H1 (cell line): ENCODE measurements around the gene BAIAP2. TPM values are rescaled to one million over a fixed set of nuclear protein-coding genes. Genes with fewer than 3 reads are reported as not detected.

Source experiments
- CHD2 ChIP-seq: IDR thresholded peaks from 2 replicates; pipeline ENCODE4 v1.6.1; 2012; ENCODE audit warnings: low read length, improper control_type of control experiment
- GABPA ChIP-seq: IDR thresholded peaks from 2 replicates; pipeline ENCODE4 v1.6.1; 2011; ENCODE audit warnings: mild to moderate bottlenecking, low read length, moderate library complexity, borderline replicate concordance; ENCODE audit not compliant: insufficient read depth
- KDM5A ChIP-seq: fragments of 200-600 bp; IDR thresholded peaks from 2 replicates; pipeline ENCODE4 v1.7.1; 2012; ENCODE audit warnings: mild to moderate bottlenecking, low read length, inconsistent platforms, mixed read lengths
- POU5F1 ChIP-seq: IDR thresholded peaks from 2 replicates; pipeline ENCODE4 v1.6.1; 2011; ENCODE audit warnings: low read depth, mild to moderate bottlenecking, low read length, moderate library complexity
- RAD21 ChIP-seq, 2 experiments: IDR thresholded peaks in 1 of 2; conservative IDR thresholded peaks in 1 of 2; 2 replicates each; pipeline ENCODE4 v1.6.1; 2011; ENCODE audit warnings: low read depth in 2 of 2, low read length in 2 of 2, improper control_type of control experiment in 1 of 2, inconsistent platforms in 1 of 2, mild to moderate bottlenecking in 1 of 2, moderate library complexity in 1 of 2
- SUZ12 ChIP-seq: fragments of 200-600 bp; sonication (generic); IDR thresholded peaks from 2 replicates; pipeline ENCODE4 v1.6.1; 2012; ENCODE audit warnings: mild to moderate bottlenecking, inconsistent platforms, low read length, moderate library complexity, mixed read lengths
- TCF12 ChIP-seq: IDR thresholded peaks from 2 replicates; pipeline ENCODE4 v1.6.1; 2011; ENCODE audit warnings: low read depth, mild to moderate bottlenecking, low read length
- polyA plus RNA-seq, 7 experiments: library from polyadenylated mRNA; depleted of rRNA in 3 of 7; stranded (reverse) in 5 of 7; unstranded in 2 of 7; fragments of >200 nt in 5 of 7; fragments of 200-250 nt in 2 of 7; gene quantifications; 1 replicate in 5 of 7; 2 replicates in 1 of 7; 4 replicates in 1 of 7; pipeline versions ENCODE4 v1.2.1 to v1.2.3, GENCODE V29; 2011 to 2013; ENCODE audit warnings: missing spikeins in 2 of 7, mixed read lengths in 2 of 7
- total RNA-seq: library from RNA; stranded (reverse); fragmentation: NEBNext Ultra II Directional; extraction: Animal tissue kit (Norgen Biotek cat#: 25700); gene quantifications from 2 replicates; pipeline ENCODE4 v1.2.1, GENCODE V29; 2021
- TF ChIP-seq, protein P1 (sequence below): fragments of 300-600 bp; sonication (generic); IDR thresholded peaks from 2 replicates; pipeline ENCODE4 v1.7.1; 2012; ENCODE audit warnings: low read length, moderate library complexity, mild to moderate bottlenecking, inconsistent platforms; ENCODE audit not compliant: insufficient replicate concordance
- TF ChIP-seq, protein P2 (sequence below): IDR thresholded peaks from 2 replicates; pipeline ENCODE4 v1.6.1; 2011; ENCODE audit warnings: low read depth, mild to moderate bottlenecking, low read length; ENCODE audit not compliant: insufficient read depth

BAIAP2 gene
- total and polyA plus RNA-seq, 2 of the 8 experiments (the other 6 are each of a cell fraction or from before 2014, with no cell fraction given): 10.0 to 22.8 TPM

DNA sequence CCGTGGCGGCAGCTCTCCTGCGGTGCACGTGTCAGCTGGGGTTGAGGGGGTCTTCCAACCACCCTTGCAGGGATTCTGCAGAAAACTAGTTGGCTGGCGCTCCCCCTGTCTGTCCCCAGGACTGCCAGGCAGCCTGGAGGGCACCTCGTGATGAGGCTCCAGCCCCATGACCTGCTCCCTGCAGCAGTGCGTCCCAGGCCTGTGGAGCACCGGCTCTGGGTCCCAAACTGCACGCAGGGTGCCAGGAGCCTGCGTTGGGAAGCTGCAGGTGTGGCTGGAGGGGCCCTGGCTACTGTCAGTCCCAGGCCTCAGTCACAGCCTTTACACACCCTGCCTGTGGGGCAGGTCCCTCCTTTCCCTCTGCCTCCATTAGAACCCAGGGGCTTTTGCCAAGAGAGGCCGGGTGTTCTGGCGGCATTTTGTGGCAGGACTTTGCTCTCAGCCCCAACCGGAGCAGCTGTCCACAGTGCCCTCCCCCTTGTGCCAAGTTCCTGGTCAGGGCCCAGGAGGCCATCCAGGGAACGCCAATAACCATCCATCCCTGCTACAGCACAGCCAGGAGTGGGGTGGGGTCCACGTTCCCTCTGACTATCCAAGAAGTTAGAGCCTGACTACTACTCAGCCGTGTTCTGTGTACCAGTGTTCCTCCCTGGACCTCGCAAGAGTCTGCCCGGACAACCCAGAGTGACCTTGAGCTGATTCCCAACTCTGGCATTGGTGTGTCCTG lies 34.2 kb upstream of the BAIAP2 start (continued):
- TF ChIP-seq TCF12 (no peak), CHD2 (no peak), POU5F1 (no peak), GABPA (no peak), KDM5A (no peak), SUZ12 (no peak), RAD21 (IDR thresholded peaks at IDR 0.05 in 1 of 2, conservative IDR thresholded peaks at IDR 0.05 in 1 of 2; ENCODE audit: low read depth in 2 of 2, low read length in 2 of 2) (no peak)
- TF ChIP-seq, protein P1, sequence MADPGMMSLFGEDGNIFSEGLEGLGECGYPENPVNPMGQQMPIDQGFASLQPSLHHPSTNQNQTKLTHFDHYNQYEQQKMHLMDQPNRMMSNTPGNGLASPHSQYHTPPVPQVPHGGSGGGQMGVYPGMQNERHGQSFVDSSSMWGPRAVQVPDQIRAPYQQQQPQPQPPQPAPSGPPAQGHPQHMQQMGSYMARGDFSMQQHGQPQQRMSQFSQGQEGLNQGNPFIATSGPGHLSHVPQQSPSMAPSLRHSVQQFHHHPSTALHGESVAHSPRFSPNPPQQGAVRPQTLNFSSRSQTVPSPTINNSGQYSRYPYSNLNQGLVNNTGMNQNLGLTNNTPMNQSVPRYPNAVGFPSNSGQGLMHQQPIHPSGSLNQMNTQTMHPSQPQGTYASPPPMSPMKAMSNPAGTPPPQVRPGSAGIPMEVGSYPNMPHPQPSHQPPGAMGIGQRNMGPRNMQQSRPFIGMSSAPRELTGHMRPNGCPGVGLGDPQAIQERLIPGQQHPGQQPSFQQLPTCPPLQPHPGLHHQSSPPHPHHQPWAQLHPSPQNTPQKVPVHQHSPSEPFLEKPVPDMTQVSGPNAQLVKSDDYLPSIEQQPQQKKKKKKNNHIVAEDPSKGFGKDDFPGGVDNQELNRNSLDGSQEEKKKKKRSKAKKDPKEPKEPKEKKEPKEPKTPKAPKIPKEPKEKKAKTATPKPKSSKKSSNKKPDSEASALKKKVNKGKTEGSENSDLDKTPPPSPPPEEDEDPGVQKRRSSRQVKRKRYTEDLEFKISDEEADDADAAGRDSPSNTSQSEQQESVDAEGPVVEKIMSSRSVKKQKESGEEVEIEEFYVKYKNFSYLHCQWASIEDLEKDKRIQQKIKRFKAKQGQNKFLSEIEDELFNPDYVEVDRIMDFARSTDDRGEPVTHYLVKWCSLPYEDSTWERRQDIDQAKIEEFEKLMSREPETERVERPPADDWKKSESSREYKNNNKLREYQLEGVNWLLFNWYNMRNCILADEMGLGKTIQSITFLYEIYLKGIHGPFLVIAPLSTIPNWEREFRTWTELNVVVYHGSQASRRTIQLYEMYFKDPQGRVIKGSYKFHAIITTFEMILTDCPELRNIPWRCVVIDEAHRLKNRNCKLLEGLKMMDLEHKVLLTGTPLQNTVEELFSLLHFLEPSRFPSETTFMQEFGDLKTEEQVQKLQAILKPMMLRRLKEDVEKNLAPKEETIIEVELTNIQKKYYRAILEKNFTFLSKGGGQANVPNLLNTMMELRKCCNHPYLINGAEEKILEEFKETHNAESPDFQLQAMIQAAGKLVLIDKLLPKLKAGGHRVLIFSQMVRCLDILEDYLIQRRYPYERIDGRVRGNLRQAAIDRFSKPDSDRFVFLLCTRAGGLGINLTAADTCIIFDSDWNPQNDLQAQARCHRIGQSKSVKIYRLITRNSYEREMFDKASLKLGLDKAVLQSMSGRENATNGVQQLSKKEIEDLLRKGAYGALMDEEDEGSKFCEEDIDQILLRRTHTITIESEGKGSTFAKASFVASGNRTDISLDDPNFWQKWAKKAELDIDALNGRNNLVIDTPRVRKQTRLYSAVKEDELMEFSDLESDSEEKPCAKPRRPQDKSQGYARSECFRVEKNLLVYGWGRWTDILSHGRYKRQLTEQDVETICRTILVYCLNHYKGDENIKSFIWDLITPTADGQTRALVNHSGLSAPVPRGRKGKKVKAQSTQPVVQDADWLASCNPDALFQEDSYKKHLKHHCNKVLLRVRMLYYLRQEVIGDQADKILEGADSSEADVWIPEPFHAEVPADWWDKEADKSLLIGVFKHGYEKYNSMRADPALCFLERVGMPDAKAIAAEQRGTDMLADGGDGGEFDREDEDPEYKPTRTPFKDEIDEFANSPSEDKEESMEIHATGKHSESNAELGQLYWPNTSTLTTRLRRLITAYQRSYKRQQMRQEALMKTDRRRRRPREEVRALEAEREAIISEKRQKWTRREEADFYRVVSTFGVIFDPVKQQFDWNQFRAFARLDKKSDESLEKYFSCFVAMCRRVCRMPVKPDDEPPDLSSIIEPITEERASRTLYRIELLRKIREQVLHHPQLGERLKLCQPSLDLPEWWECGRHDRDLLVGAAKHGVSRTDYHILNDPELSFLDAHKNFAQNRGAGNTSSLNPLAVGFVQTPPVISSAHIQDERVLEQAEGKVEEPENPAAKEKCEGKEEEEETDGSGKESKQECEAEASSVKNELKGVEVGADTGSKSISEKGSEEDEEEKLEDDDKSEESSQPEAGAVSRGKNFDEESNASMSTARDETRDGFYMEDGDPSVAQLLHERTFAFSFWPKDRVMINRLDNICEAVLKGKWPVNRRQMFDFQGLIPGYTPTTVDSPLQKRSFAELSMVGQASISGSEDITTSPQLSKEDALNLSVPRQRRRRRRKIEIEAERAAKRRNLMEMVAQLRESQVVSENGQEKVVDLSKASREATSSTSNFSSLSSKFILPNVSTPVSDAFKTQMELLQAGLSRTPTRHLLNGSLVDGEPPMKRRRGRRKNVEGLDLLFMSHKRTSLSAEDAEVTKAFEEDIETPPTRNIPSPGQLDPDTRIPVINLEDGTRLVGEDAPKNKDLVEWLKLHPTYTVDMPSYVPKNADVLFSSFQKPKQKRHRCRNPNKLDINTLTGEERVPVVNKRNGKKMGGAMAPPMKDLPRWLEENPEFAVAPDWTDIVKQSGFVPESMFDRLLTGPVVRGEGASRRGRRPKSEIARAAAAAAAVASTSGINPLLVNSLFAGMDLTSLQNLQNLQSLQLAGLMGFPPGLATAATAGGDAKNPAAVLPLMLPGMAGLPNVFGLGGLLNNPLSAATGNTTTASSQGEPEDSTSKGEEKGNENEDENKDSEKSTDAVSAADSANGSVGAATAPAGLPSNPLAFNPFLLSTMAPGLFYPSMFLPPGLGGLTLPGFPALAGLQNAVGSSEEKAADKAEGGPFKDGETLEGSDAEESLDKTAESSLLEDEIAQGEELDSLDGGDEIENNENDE: no peak
- TF ChIP-seq, protein P2, sequence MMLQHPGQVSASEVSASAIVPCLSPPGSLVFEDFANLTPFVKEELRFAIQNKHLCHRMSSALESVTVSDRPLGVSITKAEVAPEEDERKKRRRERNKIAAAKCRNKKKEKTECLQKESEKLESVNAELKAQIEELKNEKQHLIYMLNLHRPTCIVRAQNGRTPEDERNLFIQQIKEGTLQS: no peak
